Putamen (tissue), 1 donor: ENCODE measurements around the gene FGF9.
A peak's percentile ranks its signal among the peaks of the same experiment; 100 is the strongest.

ENCODE experiments used
- DNase-seq: peaks from one replicate; pipeline ENCODE4 v3.0.0-alpha.2; 2016; ENCODE audit warnings: low spot score

FGF9 gene

DNA sequence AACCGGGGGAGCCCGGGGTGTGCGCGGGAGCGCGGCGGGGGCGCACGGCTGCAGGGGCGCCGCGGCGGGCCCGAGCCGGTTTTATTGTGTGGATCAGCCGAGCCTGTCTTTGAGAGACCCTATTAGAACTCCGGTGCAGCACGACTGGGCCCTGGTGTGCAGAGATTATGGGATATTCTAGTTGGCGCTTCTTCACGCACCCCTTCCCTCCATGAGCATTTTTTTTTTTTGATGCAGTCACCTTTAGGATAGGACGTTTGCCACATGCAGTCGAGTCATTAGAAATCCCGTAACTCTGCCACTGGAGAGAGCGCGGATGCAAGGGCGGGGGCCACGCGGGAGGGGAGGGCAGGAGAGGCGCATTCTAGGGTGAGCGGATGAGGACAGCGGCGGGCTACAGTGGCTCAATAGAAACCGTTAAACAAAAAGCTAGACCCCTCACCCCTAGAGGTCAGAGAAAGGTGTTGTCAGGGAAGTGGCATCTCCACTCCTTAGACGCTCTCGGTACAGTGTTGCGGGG is 3.7 kb downstream of the FGF9 start:
- no peak for DNase-seq

- peak; percentile 62 for DNase-seq
Observed at GRCh38 chr13:21675095-21675991, 4.5 kb downstream of the FGF9 start.

DNA sequence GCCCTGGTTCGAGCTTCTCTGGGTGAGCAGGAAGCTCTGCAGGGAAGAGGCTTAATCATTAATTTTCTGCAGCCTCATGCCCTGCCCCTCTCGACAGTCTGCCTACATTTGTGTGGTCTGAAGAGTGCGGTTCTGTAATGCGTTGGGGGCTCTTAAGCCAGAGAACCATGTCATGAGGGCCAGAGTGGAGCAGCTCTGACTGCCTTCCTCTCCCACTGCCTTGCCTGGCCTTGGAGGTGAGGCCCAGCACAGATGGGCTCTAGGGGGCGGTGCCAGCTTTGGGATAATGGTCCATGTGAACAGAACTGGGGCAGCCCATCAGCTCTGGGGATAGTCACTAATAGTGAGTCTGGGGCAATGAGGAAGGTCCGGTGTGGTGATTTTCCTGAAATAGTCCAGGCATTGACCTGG is 5.7 kb downstream of the FGF9 start:
- no peak for DNase-seq

GRCh38 chr13:21677075-21677623 is 6.3 kb downstream of the FGF9 start:
- DNase-seq = no peak

DNA sequence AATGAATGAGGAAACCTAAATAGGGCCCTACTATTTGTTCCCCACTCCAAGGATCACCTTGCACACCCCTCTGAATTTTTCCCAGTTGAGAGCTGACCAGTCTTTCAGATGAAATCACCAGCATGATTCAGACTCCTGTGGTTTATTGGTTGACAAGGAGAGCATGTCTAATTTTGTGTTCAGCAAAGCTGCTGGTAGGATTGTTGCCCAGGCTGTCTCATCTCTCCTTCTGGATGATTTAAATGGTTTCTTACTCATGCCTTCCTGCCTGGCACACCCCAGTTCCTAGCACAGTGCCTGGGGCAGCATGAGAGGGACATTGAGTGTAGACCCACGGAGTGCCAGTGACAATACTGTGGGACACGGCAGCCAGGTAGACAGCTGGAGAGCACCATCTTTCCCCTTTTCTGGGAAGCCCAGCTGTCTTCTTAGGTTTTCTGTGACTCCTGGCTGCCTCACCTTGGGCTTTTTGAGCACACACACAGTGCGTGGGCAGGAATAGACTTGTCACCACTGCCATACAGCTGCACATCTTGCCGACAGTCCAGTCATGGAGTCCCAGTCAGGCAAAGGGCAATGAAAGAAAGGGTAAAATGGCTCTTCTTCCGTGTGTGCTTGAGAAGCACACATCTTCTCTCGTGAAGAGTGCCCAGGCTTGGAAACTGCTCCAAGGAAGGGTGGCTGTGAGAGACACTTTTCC is 12.3 kb downstream of the FGF9 start:
- DNase-seq = no peak

- no peak for DNase-seq
Observed at GRCh38 chr13:21684576-21684975, 13.7 kb downstream of the FGF9 start.

- DNase-seq = no peak
Observed at GRCh38 chr13:21685485-21686064, 14.7 kb downstream of the FGF9 start.

GRCh38 chr13:21686751-21687391 is 16.0 kb downstream of the FGF9 start:
- DNase-seq = no peak

DNA sequence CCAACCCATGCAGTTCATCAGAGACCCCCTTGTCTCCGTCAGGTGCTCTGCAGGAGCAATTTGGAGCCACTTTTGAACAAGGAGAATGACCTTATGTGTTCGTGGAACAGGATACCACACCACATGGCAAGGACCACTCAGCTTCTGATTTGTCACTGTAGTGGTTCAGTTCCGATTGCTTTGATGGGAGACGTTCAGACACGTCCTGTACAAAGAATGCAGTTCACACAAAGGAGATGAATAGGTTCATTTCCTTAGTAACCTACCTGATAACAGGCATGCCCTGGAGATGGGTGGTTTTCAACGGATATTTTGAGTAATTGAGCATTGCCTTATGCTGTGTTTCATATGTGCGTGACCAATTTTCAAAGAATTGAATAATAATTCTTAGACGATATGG is 17.2 kb downstream of the FGF9 start:
- DNase-seq = no peak

DNA sequence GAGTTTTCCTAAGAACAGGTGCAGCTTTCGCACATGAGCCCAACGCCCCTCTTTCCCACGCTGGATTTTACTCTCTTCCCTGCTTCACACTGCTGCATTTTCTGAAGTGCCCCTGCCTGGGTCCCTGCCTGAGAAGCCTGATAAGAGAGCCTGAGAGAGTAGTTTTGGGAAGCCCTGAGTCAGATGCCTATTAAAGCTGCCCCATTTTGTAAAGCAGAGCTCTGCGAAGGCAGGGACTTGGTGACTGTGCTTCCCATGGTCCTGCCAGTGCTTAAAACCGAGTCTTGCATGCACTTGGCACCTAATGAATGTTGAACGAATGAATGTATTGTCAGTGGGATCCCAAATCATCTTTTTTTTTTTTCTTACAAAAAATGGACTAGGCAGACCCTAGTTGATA is 18.2 kb downstream of the FGF9 start:
- DNase-seq = no peak

DNA sequence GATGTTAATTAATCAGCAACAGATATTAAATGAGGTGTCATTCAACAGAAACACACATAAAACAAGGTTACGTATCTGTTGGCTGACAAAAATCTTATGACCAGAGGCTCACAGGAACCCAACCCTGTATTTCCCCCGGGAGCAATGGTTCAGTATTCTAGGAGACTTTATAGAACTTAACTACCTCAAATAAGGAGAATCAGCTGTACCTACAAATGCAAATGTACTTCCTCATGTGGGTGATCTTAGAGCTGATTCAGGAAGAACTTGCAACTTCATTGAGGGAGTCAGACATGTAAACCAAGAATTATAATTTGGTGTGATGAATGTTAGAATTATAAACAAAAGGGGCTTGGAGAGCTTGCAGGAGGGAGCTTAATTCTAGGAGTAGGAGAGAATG is 20.1 kb downstream of the FGF9 start:
- no peak for DNase-seq

- no peak for DNase-seq
Observed at GRCh38 chr13:21691500-21691899, 20.6 kb downstream of the FGF9 start.

- no peak for DNase-seq
Observed at GRCh38 chr13:21691928-21692327, 21.1 kb downstream of the FGF9 start.

DNA sequence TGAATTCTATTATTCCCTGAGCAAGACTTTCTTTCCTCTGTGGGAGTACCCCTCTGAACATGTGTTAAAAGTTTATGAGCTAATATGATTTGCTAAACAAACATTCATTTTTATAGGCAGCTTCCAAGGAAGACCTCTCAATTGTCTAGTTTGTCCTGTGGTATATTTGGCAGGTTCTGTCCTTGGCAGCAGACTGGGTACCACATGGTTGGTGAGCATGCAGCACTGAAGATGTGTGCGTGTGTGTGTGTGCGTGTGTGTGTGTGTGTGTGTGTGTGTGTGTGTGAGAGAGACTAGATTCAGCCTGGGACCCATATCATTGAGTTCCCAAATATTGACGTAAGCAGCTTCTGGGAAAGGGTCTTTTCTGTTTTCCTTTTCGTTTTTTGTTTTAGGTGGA is 24.0 kb downstream of the FGF9 start:
- DNase-seq = no peak

DNA sequence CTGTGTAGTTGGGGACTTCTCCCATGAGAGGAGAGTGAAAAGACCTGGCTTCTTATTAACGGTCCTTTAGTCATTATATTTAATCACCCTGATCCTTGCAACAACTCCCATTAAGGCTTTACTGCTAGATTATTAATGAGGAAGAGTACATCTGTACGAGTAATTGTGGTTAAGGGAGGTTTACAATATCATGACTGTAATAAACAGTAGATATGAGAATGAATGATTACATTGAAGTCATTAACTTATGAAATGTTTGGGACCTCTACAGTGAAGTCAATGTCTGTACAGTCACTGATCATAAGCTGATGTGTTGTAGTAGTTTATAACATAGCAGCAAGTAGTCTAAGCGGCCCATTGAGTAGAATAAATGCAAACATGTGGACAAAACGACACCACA is 24.7 kb downstream of the FGF9 start:
- no peak for DNase-seq

GRCh38 chr13:21696865-21697448 is 26.1 kb downstream of the FGF9 start:
- DNase-seq = no peak

GRCh38 chr13:21698817-21699679 is 28.2 kb downstream of the FGF9 start:
- no peak for DNase-seq

DNA sequence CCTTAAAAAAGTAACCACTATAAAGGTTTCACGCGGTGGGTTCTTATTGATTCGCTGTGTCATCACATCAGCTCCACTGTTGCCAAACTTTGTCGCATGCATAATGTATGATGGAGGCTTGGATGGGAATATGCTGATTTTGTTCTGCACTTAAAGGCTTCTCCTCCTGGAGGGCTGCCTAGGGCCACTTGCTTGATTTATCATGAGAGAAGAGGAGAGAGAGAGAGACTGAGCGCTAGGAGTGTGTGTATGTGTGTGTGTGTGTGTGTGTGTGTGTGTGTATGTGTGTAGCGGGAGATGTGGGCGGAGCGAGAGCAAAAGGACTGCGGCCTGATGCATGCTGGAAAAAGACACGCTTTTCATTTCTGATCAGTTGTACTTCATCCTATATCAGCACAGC is 30.6 kb downstream of the FGF9 start:
- DNase-seq = no peak

- DNase-seq = no peak
Observed at GRCh38 chr13:21703846-21704245, 33.0 kb downstream of the FGF9 start.

DNA sequence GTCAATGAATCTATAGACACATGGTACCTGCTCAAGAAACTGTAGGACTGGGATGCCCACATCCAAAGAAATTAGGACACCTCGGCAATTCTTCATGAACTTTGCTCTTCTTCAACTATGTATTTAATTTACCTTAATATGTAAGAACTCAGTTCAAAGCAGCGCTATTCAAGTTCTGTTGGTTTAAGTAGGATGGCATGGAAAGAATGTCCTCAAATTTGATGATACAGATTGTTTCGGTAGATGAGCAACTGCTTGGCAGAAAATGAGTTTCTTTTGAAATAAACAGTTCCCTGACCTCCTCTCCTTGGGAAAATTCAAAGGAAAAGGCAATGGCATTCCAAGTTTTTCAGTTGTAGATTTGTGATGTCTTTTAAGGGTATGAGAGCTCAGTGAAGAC is 36.7 kb downstream of the FGF9 start:
- no peak for DNase-seq

DNA sequence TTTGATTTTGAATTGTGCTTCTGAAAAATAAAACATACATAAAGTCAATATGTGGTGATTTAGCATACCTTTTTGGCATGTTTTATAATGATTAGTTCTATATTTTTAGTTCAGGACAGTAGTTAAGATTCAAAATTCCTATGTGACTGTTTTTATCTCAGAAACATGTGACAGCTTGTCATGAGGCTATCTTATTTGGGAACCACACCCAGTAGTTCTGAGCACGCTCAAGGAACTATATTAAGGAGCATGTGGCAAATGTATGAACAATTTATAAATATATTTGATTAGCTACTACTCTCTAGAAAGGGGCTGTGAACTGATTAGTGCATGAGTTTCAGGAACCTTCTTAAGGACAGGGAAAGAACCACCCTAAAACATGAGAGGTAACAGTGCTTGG is 38.8 kb downstream of the FGF9 start:
- no peak for DNase-seq
